Psoas muscle (tissue), 8 donors: Measurements from ENCODE around the gene NADSYN1. TPM values are rescaled to one million over a fixed set of nuclear protein-coding genes. Genes with fewer than 3 reads are reported as not detected.

ENCODE experiments used
- ATAC-seq, 4 donors: fragments of 200-7000 bp; cut with Tn5 transposase; one replicate each; pipeline ENCODE4 v1.9.1; 2020; ENCODE audit warnings: moderate library complexity in 3 of 4, mild to moderate bottlenecking in 2 of 4
- DNase-seq, 2 donors: peaks; one replicate each; pipeline ENCODE4 v3.0.0-alpha.2; 2020
- H3K27ac ChIP-seq: fragments of 200-600 bp; one replicate; pipeline ENCODE4 v1.8.0; 2022
- H3K27me3 ChIP-seq, 3 donors: fragments of 200-600 bp in 1 of 3; one replicate each; pipeline versions ENCODE4 v1.6.1 to v1.8.0; 2013 to 2022; ENCODE audit warnings: low read length in 2 of 3, mild to moderate bottlenecking in 2 of 3, moderate library complexity in 1 of 3; ENCODE audit not compliant: insufficient read depth in 3 of 3
- H3K36me3 ChIP-seq, 2 donors: fragments of 200-600 bp in 1 of 2; one replicate each; pipeline versions ENCODE4 v1.6.1 to v1.8.0; 2013 to 2022; ENCODE audit warnings: low read depth in 1 of 2, mild to moderate bottlenecking in 1 of 2, moderate library complexity in 1 of 2; ENCODE audit not compliant: insufficient read depth in 1 of 2
- H3K4me1 ChIP-seq: fragments of 200-600 bp; one replicate; pipeline ENCODE4 v1.8.0; 2022
- H3K4me3 ChIP-seq: fragments of 200-600 bp; one replicate; pipeline ENCODE4 v1.8.0; 2022; ENCODE audit warnings: mild to moderate bottlenecking
- H3K9me3 ChIP-seq: fragments of 200-600 bp; one replicate; pipeline ENCODE4 v1.8.0; 2022
- CTCF ChIP-seq: fragments of 200-600 bp; IDR thresholded peaks from one replicate; pipeline ENCODE4 v1.8.0; 2022; ENCODE audit warnings: antibody characterized with exemption
- WGBS, 3 donors: extraction: QIAGEN DNeasy Blood & Tissue Kit; methylation state at CpG; one replicate each; pipeline versions ENCODE4 v1.1.6 to v1.1.7; 2013; 5-methylcytosine and 5-hydroxymethylcytosine counted together
- intact Hi-C, 2 donors: fragments of 100-400 bp; cut with DNase I; formaldehyde crosslinking; loops; one replicate each; pipeline versions ENCODE4 v1.11.0 to v1.14.2; 2022
- polyA plus RNA-seq, 3 donors: library from polyadenylated mRNA; stranded (reverse); fragments of 200-250 nt; gene quantifications; one replicate each; pipeline ENCODE4 v1.2.3, GENCODE V29; 2013
- total RNA-seq, 4 donors: library from RNA; stranded (reverse); fragmentation: NEBNext Ultra II Directional in 2 of 4; extraction: Animal tissue kit (Norgen Biotek cat#: 25700) in 2 of 4; gene quantifications; one replicate each; pipeline versions ENCODE4 v1.2.1 to v1.2.4, GENCODE V29; 2021 to 2023
- donor health status: healthy with polysubstance abuse.
- donor health status: DM: no; HTN: no; CAD: no; lungs with moderate emphysema.
- donor health status: Bipolar disorder and iron deficiency.
- donor health status: healthy.
- donor health status: DM: yes; HTN: yes; CAD: no.
- donor health status: DM: no; HTN: no; CAD: no.
- donor health status: DM: no; HTN: no; CAD: no.
- donor health status: DM: yes; HTN: yes; CAD: no.

The NADSYN1 gene
- total and polyA plus RNA-seq, 7 donors = 7.8 to 19.3 (median 13.0) TPM

GRCh38 chr11:71542382-71542781 is 89.4 kb downstream of the NADSYN1 start:
- WGBS, 3 donors = 90 to 94% (median 93%) methylated on average over 7 of the region's 7 CpGs
- H3K9me3 ChIP-seq = no peaks in the 10 kb centered on the region
- no peak for DNase-seq
- H3K4me3 ChIP-seq = no peak overlapping the region
- H3K27me3 ChIP-seq = no peaks in the 10 kb centered on the region
- no peaks in the 10 kb centered on the region for H3K36me3 ChIP-seq
- H3K27ac ChIP-seq = no peak overlapping the region
- no peak for ATAC-seq
- no peaks in the 10 kb centered on the region for H3K4me1 ChIP-seq
- TF ChIP-seq CTCF = no peak
- intact Hi-C loops = no loop called here

GRCh38 chr11:71542879-71543777 is 90.1 kb downstream of the NADSYN1 start:
- H3K27me3 ChIP-seq = no peaks in the 10 kb centered on the region
- ATAC-seq (no peak), DNase-seq (no peak)
- intact Hi-C loops = no loop called here
- TF ChIP-seq CTCF = no peak
- H3K9me3 ChIP-seq = no peaks in the 10 kb centered on the region
- no peak overlapping the region for H3K27ac ChIP-seq
- no peak overlapping the region for H3K4me3 ChIP-seq
- H3K4me1 ChIP-seq = no peaks in the 10 kb centered on the region
- H3K36me3 ChIP-seq = no peaks in the 10 kb centered on the region
- WGBS, 3 donors = 69 to 78% (median 73%) methylated on average over 15 of the region's 15 CpGs

- DNase-seq = no peak
- Histone ChIP-seq H3K27ac (no peak overlapping the region), H3K4me1 (no peaks in the 10 kb centered on the region), H3K4me3 (no peak overlapping the region), H3K36me3 (no peaks in the 10 kb centered on the region), H3K27me3 (no peaks in the 10 kb centered on the region), H3K9me3 (no peaks in the 10 kb centered on the region)
- no peak for ATAC-seq
- 47 to 51% (median 49%) methylated on average over 8 of the region's 8 CpGs for WGBS, 3 donors
- no peak for TF ChIP-seq CTCF
- intact Hi-C loops = no loop called here
Measured at GRCh38 chr11:71543866-71544265, 90.9 kb downstream of the NADSYN1 start.

- ATAC-seq = no peak
- H3K27me3 ChIP-seq = no peaks in the 10 kb centered on the region
- H3K27ac ChIP-seq = no peak overlapping the region
- no peaks in the 10 kb centered on the region for H3K4me1 ChIP-seq
- 92 to 93% (median 93%) methylated on average over 6 of the region's 6 CpGs for WGBS, 3 donors
- no peak for DNase-seq
- no peak for TF ChIP-seq CTCF
- H3K9me3 ChIP-seq = no peaks in the 10 kb centered on the region
- no peak overlapping the region for H3K4me3 ChIP-seq
- no peaks in the 10 kb centered on the region for H3K36me3 ChIP-seq
- intact Hi-C loops = no loop called here
Measured at GRCh38 chr11:71544525-71545214, 91.7 kb downstream of the NADSYN1 start.
